ENCODE results near the gene PHF2.
A peak's percentile ranks its signal among the peaks of the same experiment; 100 is the strongest.

The PHF2 gene

GRCh38 chr9:93569621-93570174, 6.7 kb upstream of the PHF2 start:
- peak; percentile 36 for DNase-seq

GRCh38 chr9:93572221-93572620, 4.2 kb upstream of the PHF2 start:
- no peak for DNase-seq

GRCh38 chr9:93572636-93573515, 3.5 kb upstream of the PHF2 start:
- DNase-seq: no peak

GRCh38 chr9:93573516-93573828, 2.9 kb upstream of the PHF2 start:
- DNase-seq: no peak

- DNase-seq: no peak
Measured at GRCh38 chr9:93574091-93574899, 2.1 kb upstream of the PHF2 start.

- DNase-seq: no peak
Measured at GRCh38 chr9:93574900-93575795, 1.2 kb upstream of the PHF2 start.

GRCh38 chr9:93575796-93576257, 557 bp upstream of the PHF2 start:
- DNase-seq: peak; percentile 66

GRCh38 chr9:93577078-93577974, 942 bp downstream of the PHF2 start:
- no peak for DNase-seq

GRCh38 chr9:93577975-93578682, 1.7 kb downstream of the PHF2 start:
- DNase-seq: no peak

- no peak for DNase-seq
Measured at GRCh38 chr9:93578844-93579243, 2.5 kb downstream of the PHF2 start.

- DNase-seq: no peak
Measured at GRCh38 chr9:93579711-93580516, 3.5 kb downstream of the PHF2 start.

- no peak for DNase-seq
Measured at GRCh38 chr9:93580654-93581380, 4.4 kb downstream of the PHF2 start.

- DNase-seq: no peak
Measured at GRCh38 chr9:93582115-93582514, 5.7 kb downstream of the PHF2 start.

GRCh38 chr9:93582550-93582949, 6.2 kb downstream of the PHF2 start:
- no peak for DNase-seq

GRCh38 chr9:93585259-93585658, 8.9 kb downstream of the PHF2 start:
- DNase-seq: no peak

- no peak for DNase-seq
Measured at GRCh38 chr9:93585695-93586094, 9.3 kb downstream of the PHF2 start.

- no peak for DNase-seq
Measured at GRCh38 chr9:93586290-93587057, 10.1 kb downstream of the PHF2 start.

GRCh38 chr9:93587284-93587650, 10.9 kb downstream of the PHF2 start:
- no peak for DNase-seq

Data from OCI-M1 (cell line).